ENCODE results near the gene MRPS9.

DNA sequence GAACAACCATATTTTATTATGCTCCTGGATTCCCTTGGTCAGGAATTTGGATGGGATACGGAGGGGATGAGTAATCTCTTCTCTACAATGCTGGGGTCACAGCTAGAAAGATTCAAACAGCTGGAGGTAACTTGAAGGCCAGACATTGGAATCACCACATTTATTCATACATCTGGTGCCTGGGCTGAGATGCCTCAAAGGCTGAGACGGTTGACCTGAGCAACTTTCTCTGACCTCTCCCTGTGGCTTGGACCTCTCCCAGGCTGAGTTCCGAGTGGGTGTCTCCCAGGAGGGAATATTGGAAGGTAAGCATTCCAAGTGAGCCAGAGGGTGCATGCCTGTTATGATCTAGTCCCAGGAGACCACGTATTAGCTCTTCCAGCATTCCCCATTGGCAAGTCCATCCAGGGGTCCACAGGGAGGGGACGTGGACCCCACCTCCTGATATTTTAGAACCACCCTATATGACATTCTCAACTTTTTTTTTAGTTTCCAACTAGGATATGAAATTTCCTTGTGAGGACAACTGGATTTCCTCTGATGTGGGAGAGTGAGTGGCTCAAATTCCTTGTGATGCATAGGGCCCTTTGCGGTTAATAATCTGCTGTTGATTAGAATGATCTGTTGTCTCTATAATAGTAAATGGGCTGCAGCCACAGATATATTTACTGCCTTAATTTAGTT, 101.8 kb downstream of the MRPS9 start:
- TF ChIP-seq POLR2A (IDR thresholded peaks at IDR 0.05), result no peak
- TF ChIP-seq, protein P1, sequence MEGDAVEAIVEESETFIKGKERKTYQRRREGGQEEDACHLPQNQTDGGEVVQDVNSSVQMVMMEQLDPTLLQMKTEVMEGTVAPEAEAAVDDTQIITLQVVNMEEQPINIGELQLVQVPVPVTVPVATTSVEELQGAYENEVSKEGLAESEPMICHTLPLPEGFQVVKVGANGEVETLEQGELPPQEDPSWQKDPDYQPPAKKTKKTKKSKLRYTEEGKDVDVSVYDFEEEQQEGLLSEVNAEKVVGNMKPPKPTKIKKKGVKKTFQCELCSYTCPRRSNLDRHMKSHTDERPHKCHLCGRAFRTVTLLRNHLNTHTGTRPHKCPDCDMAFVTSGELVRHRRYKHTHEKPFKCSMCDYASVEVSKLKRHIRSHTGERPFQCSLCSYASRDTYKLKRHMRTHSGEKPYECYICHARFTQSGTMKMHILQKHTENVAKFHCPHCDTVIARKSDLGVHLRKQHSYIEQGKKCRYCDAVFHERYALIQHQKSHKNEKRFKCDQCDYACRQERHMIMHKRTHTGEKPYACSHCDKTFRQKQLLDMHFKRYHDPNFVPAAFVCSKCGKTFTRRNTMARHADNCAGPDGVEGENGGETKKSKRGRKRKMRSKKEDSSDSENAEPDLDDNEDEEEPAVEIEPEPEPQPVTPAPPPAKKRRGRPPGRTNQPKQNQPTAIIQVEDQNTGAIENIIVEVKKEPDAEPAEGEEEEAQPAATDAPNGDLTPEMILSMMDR (IDR thresholded peaks at IDR 0.05), result no peak

Measured in right lobe of liver (tissue), 4 donors.